GM12865 (cell line): ENCODE measurements around the gene MVD.

Experiments
- DNase-seq: peaks from one replicate; pipeline ENCODE4 v3.0.0; 2010; ENCODE audit warnings: low read depth
- H3K4me3 ChIP-seq: 2 replicates; pipeline ENCODE4 v1.5.1; 2011; ENCODE audit warnings: mild to moderate bottlenecking, low read depth, low read length, control low read depth
- TF ChIP-seq, protein P1 (sequence below): IDR thresholded peaks from 2 replicates; pipeline ENCODE4 v1.5.1; 2011; ENCODE audit warnings: low read length, control low read depth, low read depth, inconsistent platforms; ENCODE audit not compliant: insufficient read depth; ENCODE audit errors: missing control alignments

Gene MVD

DNA sequence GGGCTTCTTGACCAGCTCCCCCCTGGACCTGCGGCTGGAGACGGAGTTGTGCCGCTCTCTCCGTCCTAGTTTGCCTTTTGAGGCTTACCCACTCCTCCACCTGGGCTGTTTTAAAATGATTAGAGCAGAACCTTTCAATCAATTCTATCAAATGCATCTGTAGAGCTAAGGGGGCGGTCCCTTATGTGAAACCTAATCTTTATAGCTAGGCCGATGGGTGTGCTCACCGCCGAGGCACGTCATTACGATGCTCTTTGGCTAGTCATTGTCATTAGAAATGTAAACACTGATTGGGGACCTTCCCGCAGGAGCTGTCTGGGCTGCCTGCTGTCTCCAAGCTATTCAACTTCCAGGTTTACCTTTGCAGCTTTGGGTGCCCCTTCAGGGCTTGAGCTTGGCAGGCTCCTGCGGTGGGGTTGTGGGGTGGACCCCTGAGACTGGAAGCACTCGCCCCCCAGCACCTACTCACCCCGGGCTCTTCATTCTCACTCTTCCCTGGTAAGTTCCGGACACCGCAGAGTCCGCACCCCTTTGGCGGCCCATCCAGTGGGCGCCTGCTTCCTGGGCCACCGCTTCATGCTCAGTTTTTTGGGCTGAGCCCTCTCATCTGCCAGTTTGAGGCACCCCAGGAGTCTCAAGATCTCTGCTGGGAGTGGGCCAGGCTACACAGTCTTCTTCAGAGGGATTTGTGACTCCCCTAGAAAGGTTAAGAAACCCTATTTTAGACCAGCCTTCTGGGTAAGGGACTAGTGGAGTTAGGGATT is 45.4 kb downstream of the MVD start:
- DNase-seq, result no peak
- H3K4me3 ChIP-seq, result no peak overlapping the region
- TF ChIP-seq, protein P1, sequence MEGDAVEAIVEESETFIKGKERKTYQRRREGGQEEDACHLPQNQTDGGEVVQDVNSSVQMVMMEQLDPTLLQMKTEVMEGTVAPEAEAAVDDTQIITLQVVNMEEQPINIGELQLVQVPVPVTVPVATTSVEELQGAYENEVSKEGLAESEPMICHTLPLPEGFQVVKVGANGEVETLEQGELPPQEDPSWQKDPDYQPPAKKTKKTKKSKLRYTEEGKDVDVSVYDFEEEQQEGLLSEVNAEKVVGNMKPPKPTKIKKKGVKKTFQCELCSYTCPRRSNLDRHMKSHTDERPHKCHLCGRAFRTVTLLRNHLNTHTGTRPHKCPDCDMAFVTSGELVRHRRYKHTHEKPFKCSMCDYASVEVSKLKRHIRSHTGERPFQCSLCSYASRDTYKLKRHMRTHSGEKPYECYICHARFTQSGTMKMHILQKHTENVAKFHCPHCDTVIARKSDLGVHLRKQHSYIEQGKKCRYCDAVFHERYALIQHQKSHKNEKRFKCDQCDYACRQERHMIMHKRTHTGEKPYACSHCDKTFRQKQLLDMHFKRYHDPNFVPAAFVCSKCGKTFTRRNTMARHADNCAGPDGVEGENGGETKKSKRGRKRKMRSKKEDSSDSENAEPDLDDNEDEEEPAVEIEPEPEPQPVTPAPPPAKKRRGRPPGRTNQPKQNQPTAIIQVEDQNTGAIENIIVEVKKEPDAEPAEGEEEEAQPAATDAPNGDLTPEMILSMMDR, result no peak

DNA sequence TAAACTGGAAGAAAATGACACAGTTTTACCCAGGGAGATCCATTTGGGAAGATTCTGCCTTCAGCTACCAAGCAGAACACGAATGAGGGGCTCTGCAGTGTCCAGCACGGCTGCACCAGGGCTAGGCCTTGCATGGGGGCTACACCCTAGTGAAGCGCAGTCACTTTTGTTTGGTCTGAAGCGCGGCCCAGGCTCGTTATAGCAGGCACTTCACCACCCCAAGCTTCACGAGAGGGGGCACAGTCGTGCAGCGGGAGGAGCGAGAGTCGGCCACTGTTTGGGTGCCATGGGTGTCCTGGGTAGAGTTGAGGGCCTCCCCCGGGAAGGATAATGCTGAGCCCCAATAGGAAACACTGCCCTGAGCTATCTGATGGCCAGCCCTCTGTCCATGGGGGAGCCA is 46.2 kb downstream of the MVD start:
- no peak for DNase-seq
- no peak overlapping the region for H3K4me3 ChIP-seq

DNA sequence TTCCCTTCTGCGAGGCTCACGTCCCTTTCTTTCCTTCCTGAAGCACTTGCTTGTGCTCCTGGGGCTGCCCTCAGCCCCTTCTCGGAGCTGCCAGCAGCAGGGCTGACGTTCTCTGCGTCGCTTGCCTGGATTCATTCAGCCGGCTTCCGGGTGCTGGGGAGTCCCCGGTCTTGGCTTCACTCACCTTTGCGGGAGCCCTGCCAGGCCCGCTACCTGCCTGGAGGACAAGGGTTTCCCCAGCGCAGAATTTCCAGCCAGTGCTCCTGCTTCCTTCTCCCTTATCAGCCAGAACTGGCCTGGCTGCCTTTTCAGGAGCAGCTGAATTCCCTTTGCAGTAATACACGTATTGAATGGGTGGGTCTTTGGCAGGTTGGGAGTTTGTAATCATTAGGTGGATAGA is 46.6 kb downstream of the MVD start:
- DNase-seq, result no peak
- TF ChIP-seq, protein P1, result no peak
- no peak overlapping the region for H3K4me3 ChIP-seq

More for the DNA sequence above, 46.2 kb downstream of the MVD start:
- TF ChIP-seq, protein P1, result no peak

DNA sequence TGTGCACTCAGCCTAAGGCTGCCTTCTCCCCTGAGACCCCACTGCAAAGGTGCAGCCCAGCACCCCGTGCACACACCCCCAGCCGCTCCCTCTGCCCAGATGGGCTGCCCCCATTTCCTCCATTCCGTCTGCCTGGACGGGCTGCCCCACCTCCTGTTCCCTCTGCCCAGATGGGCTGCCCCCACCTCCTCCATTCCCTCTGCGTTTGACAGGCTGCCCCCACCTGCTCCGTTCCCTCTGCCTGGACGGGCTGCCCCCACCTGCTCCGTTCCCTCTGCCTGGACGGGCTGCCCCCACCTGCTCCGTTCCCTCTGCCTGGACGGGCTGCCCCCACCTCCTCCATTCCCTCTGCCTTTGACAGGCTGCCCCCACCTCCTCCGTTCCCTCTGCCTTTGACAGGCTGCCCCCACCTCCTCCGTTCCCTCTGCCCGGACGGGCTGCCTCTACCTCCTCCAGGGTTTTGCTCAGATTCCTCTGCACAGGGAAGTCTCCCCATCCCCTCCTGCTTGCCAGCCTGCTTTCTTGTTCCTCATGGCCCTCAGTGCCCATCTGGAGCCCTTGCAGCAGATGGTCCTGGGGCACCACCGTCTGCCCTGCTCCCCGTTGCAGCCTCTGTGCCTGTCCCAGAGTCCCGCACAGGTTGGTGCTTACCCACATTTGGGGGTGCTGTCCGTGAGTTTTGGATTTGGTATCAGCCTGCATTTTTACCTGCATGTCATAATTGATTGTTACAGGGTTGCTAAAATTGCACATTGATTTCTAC is 47.9 kb downstream of the MVD start:
- no peak for DNase-seq
- TF ChIP-seq, protein P1, result no peak
- H3K4me3 ChIP-seq, result no peak overlapping the region

DNA sequence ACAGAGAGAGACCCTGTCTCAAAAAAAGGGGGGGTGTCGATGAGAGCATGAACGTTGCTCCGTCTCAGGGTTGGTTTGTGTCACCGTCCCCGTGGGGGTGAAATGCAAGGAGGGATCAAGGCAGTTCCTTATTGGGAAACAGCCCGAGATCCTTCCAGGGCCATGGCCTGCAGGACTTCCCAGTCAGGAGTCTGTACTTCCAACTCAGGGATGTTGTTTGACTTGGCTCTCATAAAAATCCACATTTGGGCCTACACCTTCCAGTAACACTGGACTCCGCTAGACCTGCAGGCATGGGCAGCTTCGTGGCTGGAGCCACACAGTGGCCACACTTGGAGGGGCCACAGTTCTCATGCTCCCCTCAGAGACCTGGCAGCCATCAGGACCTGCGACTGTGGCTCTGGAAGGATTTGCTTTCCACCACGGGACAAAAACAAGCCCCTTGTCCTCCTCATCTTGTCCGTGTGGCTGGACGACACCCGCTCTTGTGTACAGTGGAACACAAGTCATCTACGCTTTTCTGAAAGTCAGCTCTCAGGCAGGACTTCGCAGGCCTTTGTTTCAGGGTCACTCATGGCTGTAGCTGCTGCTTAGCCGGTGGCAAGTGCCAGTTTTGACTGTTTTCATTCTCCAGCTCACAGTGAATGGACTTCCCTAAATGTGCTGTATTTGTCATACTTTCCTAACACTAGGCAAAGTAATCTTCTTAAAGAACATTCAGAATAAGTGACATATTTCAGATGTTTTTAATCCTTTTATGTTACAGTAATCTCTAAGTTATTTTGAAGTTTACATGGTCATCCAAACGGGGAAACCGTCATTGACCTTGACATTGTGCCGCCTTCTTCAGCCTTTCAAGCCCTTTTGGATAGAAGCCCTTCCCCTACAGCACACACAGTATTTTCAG is 48.7 kb downstream of the MVD start:
- TF ChIP-seq, protein P1, result no peak
- H3K4me3 ChIP-seq, result no peak overlapping the region
- no peak for DNase-seq

DNA sequence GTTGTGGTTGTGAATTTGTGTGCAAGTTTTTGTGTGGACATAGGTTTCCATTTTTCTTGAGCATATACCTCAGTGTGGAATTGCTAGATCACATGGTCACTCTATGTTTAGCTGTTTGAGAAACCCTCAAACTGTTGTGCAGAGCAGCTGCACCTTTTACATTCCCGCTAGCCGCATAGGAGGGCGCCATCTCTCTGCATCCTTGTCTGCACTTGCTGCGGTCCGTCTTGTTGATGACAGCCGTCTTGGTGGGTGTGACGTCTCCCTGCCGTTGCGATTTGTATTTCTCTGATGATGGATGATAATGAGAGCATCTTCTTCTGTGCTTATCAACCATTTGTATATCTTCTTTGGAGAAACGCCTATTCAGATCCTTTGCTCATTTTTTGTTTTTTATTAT is 49.6 kb downstream of the MVD start:
- TF ChIP-seq, protein P1, result no peak
- DNase-seq, result no peak

More for the DNA sequence above, 49.6 kb downstream of the MVD start:
- H3K4me3 ChIP-seq, result no peak overlapping the region
